Measurements from ENCODE around the gene ALPG.
"Not testable (repeated sequence)": the region's sequence is repeated elsewhere in the genome, so short reads cannot be mapped to it uniquely, and the experiment has no call there.

- not testable (repeated sequence) for TF ChIP-seq DPF2 (IDR thresholded peaks at IDR 0.05); CHD2 (IDR thresholded peaks at IDR 0.05; ENCODE audit: low read depth, low read length); HNRNPH1 (optimal IDR thresholded peaks at IDR 0.05; ENCODE audit: low read depth, low read length); RFX1 (IDR thresholded peaks at IDR 0.05); GTF2A2 (tag; IDR thresholded peaks at IDR 0.05); NR1H2 (CRISPR knock-in tag; IDR thresholded peaks at IDR 0.05); RAD21 (CRISPR knock-in tag; conservative IDR thresholded peaks at IDR 0.05 in 1 of 2, IDR thresholded peaks at IDR 0.05 in 1 of 2); GABPA (tag; conservative IDR thresholded peaks at IDR 0.05; ENCODE audit: low read depth); RBM14 (IDR thresholded peaks at IDR 0.05; ENCODE audit: borderline replicate concordance, insufficient read depth, low read depth, low read length); CREM (IDR thresholded peaks at IDR 0.05; ENCODE audit: low read depth); CTCF (IDR thresholded peaks at IDR 0.05 in 2 of 3, conservative IDR thresholded peaks at IDR 0.05 in 1 of 3; ENCODE audit: insufficient read depth in 2 of 3, low read depth in 1 of 3, low read length in 3 of 3)
These were observed 945 bp downstream of the ALPG start for GRCh38 chr2:232407428-232408150.
